GM23248 (cell line): ENCODE measurements around the gene ITGB6.

ENCODE experiments used
- EZH2 ChIP-seq: fragments of 200-600 bp; sonication (generic); IDR thresholded peaks from 2 replicates; pipeline ENCODE4 v1.6.1; 2018; ENCODE audit warnings: antibody characterized with exemption, mild to moderate bottlenecking; ENCODE audit not compliant: insufficient read depth, poor library complexity, severe bottlenecking
- EZH2phosphoT487 ChIP-seq: fragments of 200-600 bp; sonication (generic); IDR thresholded peaks from 2 replicates; pipeline ENCODE4 v1.6.1; 2018; ENCODE audit warnings: antibody characterized with exemption, moderate library complexity, mild to moderate bottlenecking, low read depth; ENCODE audit not compliant: insufficient read depth

- TF ChIP-seq EZH2 = no peak
- no peak for TF ChIP-seq EZH2phosphoT487
These were observed 30.1 kb downstream of the ITGB6 start for GRCh38 chr2:160169988-160170387.
